ENCODE results near the gene SHISA7. TPM values are rescaled to one million over a fixed set of nuclear protein-coding genes. Genes with fewer than 3 reads are reported as not detected.
"Not testable (repeated sequence)": the region's sequence is repeated elsewhere in the genome, so short reads cannot be mapped to it uniquely, and the experiment has no call there.

The SHISA7 gene
- total and polyA plus RNA-seq, 5 donors from 2014 or later, result not detected

GRCh38 chr19:55401390-55401789, 41.7 kb downstream of the SHISA7 start:
- not testable (repeated sequence) for H3K27me3 Mint-ChIP-seq; H3K27ac ChIP-seq (ENCODE audit: insufficient read depth, low read length, poor library complexity, severe bottlenecking); ATAC-seq (ENCODE audit: low read depth in 2 of 2); H3K4me3 Mint-ChIP-seq; H3K4me3 ChIP-seq (ENCODE audit: low read depth, low read length); H3K9me3 ChIP-seq (ENCODE audit: control insufficient read depth in 2 of 2, low read length in 2 of 2); DNase-seq; H3K27ac Mint-ChIP-seq; H3K9me3 Mint-ChIP-seq; H3K27me3 ChIP-seq (ENCODE audit: control insufficient read depth, insufficient read depth, low read length)
- Mint-ChIP-seq H3K4me1 (peaks cover 14 to 28% (median 20%) of the 10 kb centered on the region in 4 donors), H3K36me3 (peaks cover 22% of the 10 kb centered on the region)
- peaks cover 30% of the 10 kb centered on the region for H3K36me3 ChIP-seq (ENCODE audit: control insufficient read depth, insufficient read depth, low read length)
- peaks cover 17% of the 10 kb centered on the region for H3K4me1 ChIP-seq (ENCODE audit: control insufficient read depth, insufficient read depth, low read length, poor library complexity, severe bottlenecking)

DNA sequence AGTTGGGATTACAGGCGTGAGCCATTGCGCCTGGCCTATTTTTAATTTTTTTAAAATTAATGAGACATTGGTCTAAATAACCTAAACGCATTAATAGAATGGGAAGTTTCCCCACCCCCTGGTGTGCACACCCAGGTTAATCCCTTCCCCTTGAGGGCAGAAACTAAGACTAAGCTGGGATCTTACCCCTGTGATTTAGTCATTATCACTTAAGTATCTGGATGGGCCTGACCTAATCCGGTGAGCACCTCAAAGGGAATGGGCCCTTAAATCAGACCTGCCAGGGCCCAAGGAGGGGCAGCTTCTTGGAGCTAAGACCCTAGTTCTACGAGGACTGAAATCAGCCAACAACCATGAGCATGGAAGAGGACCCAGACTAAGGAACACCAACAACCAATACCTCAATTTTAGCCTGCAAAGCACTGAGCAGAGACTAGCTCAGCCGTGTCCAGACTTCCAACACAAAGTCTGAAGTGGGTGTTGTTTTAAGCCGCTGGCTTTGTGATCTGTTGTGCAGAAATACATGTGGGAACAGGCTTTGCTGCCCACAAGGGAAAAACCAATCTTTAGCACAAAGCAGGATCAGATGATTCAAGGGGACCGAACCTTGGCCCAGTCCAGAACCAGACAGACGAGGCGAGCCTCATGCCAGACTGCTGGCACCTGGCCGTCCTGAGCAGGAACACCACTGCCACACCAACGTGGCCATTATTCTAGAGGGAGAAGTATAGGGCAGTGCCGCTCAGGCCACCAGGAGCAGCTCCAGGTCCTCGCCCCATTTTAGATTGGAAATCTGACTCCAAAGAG, 42.6 kb downstream of the SHISA7 start:
- ATAC-seq (ENCODE audit: low read depth in 2 of 2), result no peak
- no peaks in the 10 kb centered on the region for H3K9me3 ChIP-seq (ENCODE audit: control insufficient read depth in 2 of 2, low read length in 2 of 2)
- H3K27me3 Mint-ChIP-seq, result peaks cover under 1% of the 10 kb centered on the region
- H3K9me3 Mint-ChIP-seq, result no peaks in the 10 kb centered on the region
- H3K27ac ChIP-seq (ENCODE audit: insufficient read depth, low read length, poor library complexity, severe bottlenecking), result no peak overlapping the region
- H3K4me3 Mint-ChIP-seq, result peak overlapping the region in 1 of 4 donors; percentile 41
- peaks cover 30% of the 10 kb centered on the region for H3K36me3 ChIP-seq (ENCODE audit: control insufficient read depth, insufficient read depth, low read length)
- H3K27me3 ChIP-seq (ENCODE audit: control insufficient read depth, insufficient read depth, low read length), result no peaks in the 10 kb centered on the region
- H3K4me3 ChIP-seq (ENCODE audit: low read depth, low read length), result no peak overlapping the region
- no peak overlapping the region for H3K27ac Mint-ChIP-seq
- H3K4me1 Mint-ChIP-seq, result peaks cover 7 to 19% (median 11%) of the 10 kb centered on the region in 4 donors
- H3K36me3 Mint-ChIP-seq, result peaks cover 13% of the 10 kb centered on the region
- H3K4me1 ChIP-seq (ENCODE audit: control insufficient read depth, insufficient read depth, low read length, poor library complexity, severe bottlenecking), result peaks cover 8% of the 10 kb centered on the region
- DNase-seq, result no peak

- DNase-seq (peak in 1 of 3 donors; percentile 44), ATAC-seq (ENCODE audit: low read depth in 2 of 2) (no peak)
- H3K9me3 ChIP-seq (ENCODE audit: control insufficient read depth in 2 of 2, low read length in 2 of 2), result no peaks in the 10 kb centered on the region
- no peaks in the 10 kb centered on the region for H3K27me3 Mint-ChIP-seq
- no peak overlapping the region for H3K27ac Mint-ChIP-seq
- H3K4me3 ChIP-seq (ENCODE audit: low read depth, low read length), result peak overlapping the region; percentile 52
- H3K4me1 ChIP-seq (ENCODE audit: control insufficient read depth, insufficient read depth, low read length, poor library complexity, severe bottlenecking), result peaks cover 7% of the 10 kb centered on the region
- peaks cover 28% of the 10 kb centered on the region for H3K36me3 ChIP-seq (ENCODE audit: control insufficient read depth, insufficient read depth, low read length)
- H3K36me3 Mint-ChIP-seq, result peaks cover 12% of the 10 kb centered on the region
- peaks cover 7 to 10% (median 9%) of the 10 kb centered on the region in 4 donors for H3K4me1 Mint-ChIP-seq
- H3K27me3 ChIP-seq (ENCODE audit: control insufficient read depth, insufficient read depth, low read length), result no peaks in the 10 kb centered on the region
- no peak overlapping the region for H3K27ac ChIP-seq (ENCODE audit: insufficient read depth, low read length, poor library complexity, severe bottlenecking)
- H3K9me3 Mint-ChIP-seq, result no peaks in the 10 kb centered on the region
- H3K4me3 Mint-ChIP-seq, result peak overlapping the region in 2 of 4 donors; percentile 29 to 51
These were observed 44.7 kb downstream of the SHISA7 start for GRCh38 chr19:55398200-55398925.

DNA sequence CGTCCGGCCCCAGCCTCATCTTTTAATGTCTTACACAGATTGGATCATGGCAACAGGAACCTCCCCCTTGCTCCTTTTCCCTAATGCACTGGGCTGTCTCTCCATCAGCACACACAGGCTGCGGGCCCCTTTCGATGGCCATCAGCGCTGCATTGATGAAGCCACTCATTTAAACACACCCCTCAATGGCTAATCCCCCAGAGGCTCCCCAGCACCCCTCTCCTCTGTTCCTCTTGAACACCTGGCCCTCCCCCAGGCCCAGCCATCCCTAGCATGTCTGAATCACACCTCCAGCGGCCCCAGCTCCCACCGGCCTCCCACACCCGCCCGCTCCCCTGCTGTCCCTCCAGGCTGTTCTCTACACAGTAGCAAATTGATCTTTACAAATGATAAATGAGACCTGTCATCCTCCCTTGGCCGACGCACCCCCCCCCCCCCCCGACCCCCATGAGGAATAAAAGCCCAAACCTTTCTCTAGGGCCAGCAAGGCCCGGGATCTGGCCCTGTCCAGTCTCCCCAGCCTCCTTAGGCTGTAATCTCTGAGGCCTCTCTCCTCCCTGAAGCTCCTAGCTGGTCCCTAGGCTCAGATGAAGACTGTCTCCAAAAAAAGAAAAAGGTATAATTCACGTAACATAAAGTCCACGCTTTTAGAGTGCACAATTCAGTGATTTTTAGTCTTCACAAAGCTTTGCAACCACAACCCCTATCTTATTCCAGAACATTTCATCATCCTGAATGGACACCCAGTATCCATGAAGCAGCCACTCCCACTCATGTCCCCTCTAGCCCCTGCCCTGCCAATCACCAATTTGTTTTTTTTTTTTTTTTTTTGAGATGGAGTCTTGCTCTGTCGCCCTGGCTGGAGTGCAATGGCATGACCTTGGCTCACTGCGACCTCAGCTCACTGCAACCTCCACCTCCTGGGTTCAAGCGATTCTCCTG, 50.0 kb downstream of the SHISA7 start:
- H3K27ac Mint-ChIP-seq, result peak overlapping the region in 2 of 3 donors; percentile 62 to 80
- peak overlapping the region in 1 of 4 donors; percentile 54 for H3K4me3 Mint-ChIP-seq
- no peaks in the 10 kb centered on the region for H3K27me3 Mint-ChIP-seq
- Histone ChIP-seq H3K27me3 (ENCODE audit: control insufficient read depth, insufficient read depth, low read length) (no peaks in the 10 kb centered on the region), H3K27ac (ENCODE audit: insufficient read depth, low read length, poor library complexity, severe bottlenecking) (no peak overlapping the region), H3K9me3 (ENCODE audit: control insufficient read depth in 2 of 2, low read length in 2 of 2) (no peaks in the 10 kb centered on the region), H3K36me3 (ENCODE audit: control insufficient read depth, insufficient read depth, low read length) (peaks cover 29% of the 10 kb centered on the region), H3K4me1 (ENCODE audit: control insufficient read depth, insufficient read depth, low read length, poor library complexity, severe bottlenecking) (peaks cover 17% of the 10 kb centered on the region), H3K4me3 (ENCODE audit: low read depth, low read length) (no peak overlapping the region)
- H3K36me3 Mint-ChIP-seq, result peaks cover 19% of the 10 kb centered on the region
- ATAC-seq (ENCODE audit: low read depth in 2 of 2) (no peak), DNase-seq (no peak)
- H3K9me3 Mint-ChIP-seq, result no peaks in the 10 kb centered on the region
- peaks cover 7 to 41% (median 23%) of the 10 kb centered on the region in 4 donors for H3K4me1 Mint-ChIP-seq

GRCh38 chr19:55391702-55392615, 51.1 kb downstream of the SHISA7 start:
- Histone ChIP-seq H3K27ac (ENCODE audit: insufficient read depth, low read length, poor library complexity, severe bottlenecking) (no peak overlapping the region), H3K27me3 (ENCODE audit: control insufficient read depth, insufficient read depth, low read length) (no peaks in the 10 kb centered on the region), H3K36me3 (ENCODE audit: control insufficient read depth, insufficient read depth, low read length) (peaks cover 39% of the 10 kb centered on the region), H3K9me3 (ENCODE audit: control insufficient read depth in 2 of 2, low read length in 2 of 2) (no peaks in the 10 kb centered on the region), H3K4me3 (ENCODE audit: low read depth, low read length) (no peak overlapping the region), H3K4me1 (ENCODE audit: control insufficient read depth, insufficient read depth, low read length, poor library complexity, severe bottlenecking) (peaks cover 29% of the 10 kb centered on the region)
- DNase-seq (no peak), ATAC-seq (ENCODE audit: low read depth in 2 of 2) (no peak)
- peak overlapping the region in 2 of 4 donors; percentile 27 to 60 for H3K4me3 Mint-ChIP-seq
- no peaks in the 10 kb centered on the region for H3K27me3 Mint-ChIP-seq
- H3K36me3 Mint-ChIP-seq, result peaks cover 19% of the 10 kb centered on the region
- H3K4me1 Mint-ChIP-seq, result peaks cover 5 to 51% (median 25%) of the 10 kb centered on the region in 4 donors
- H3K9me3 Mint-ChIP-seq, result no peaks in the 10 kb centered on the region
- H3K27ac Mint-ChIP-seq, result peak overlapping the region in 1 of 3 donors; percentile 52

DNA sequence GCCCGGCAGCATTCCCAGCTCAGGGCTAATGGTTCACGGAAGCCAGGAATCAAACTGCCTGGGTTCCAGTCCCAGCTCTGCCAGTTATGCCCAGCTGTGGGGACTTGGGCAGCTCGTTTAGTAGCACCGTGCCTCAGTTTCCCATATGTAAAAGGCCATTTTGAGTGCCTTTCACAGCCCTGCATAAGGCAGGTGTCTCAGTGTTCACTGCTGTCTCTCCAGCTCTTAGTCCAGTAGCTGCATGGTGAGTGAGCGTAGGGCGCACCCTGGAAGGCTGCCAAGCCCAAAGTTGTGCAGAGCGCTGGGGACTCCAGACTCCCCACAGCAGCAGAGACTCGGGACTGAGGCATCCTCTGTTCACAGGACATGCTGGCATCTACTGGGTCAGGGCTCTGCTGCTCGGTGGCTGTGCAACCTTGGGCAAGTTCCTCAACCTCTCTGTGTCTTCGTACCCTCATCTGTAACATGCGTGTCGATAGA, 51.9 kb downstream of the SHISA7 start:
- ATAC-seq (ENCODE audit: low read depth in 2 of 2) (no peak), DNase-seq (no peak)
- H3K27me3 ChIP-seq (ENCODE audit: control insufficient read depth, insufficient read depth, low read length), result no peaks in the 10 kb centered on the region
- no peaks in the 10 kb centered on the region for H3K9me3 Mint-ChIP-seq
- no peak overlapping the region for H3K27ac ChIP-seq (ENCODE audit: insufficient read depth, low read length, poor library complexity, severe bottlenecking)
- no peak overlapping the region for H3K4me3 ChIP-seq (ENCODE audit: low read depth, low read length)
- H3K4me3 Mint-ChIP-seq, result peak overlapping the region in 1 of 4 donors; percentile 80
- H3K27ac Mint-ChIP-seq, result peak overlapping the region in 1 of 3 donors; percentile 52
- peaks cover 5 to 58% (median 28%) of the 10 kb centered on the region in 4 donors for H3K4me1 Mint-ChIP-seq
- peaks cover 26% of the 10 kb centered on the region for H3K36me3 Mint-ChIP-seq
- H3K36me3 ChIP-seq (ENCODE audit: control insufficient read depth, insufficient read depth, low read length), result peaks cover 41% of the 10 kb centered on the region
- peaks cover 35% of the 10 kb centered on the region for H3K4me1 ChIP-seq (ENCODE audit: control insufficient read depth, insufficient read depth, low read length, poor library complexity, severe bottlenecking)
- H3K27me3 Mint-ChIP-seq, result no peaks in the 10 kb centered on the region
- no peaks in the 10 kb centered on the region for H3K9me3 ChIP-seq (ENCODE audit: control insufficient read depth in 2 of 2, low read length in 2 of 2)
